NOMO-1 treated with dmso at 0.1 percent for 144 hours (cell line): Measurements from ENCODE around the gene NALCN.

Experiments used
- DNase-seq: peaks from one replicate; lab custom pipeline; 2025; ENCODE audit not compliant: unreplicated experiment; lab: John Stamatoyannopoulos, UW

The NALCN gene

DNA sequence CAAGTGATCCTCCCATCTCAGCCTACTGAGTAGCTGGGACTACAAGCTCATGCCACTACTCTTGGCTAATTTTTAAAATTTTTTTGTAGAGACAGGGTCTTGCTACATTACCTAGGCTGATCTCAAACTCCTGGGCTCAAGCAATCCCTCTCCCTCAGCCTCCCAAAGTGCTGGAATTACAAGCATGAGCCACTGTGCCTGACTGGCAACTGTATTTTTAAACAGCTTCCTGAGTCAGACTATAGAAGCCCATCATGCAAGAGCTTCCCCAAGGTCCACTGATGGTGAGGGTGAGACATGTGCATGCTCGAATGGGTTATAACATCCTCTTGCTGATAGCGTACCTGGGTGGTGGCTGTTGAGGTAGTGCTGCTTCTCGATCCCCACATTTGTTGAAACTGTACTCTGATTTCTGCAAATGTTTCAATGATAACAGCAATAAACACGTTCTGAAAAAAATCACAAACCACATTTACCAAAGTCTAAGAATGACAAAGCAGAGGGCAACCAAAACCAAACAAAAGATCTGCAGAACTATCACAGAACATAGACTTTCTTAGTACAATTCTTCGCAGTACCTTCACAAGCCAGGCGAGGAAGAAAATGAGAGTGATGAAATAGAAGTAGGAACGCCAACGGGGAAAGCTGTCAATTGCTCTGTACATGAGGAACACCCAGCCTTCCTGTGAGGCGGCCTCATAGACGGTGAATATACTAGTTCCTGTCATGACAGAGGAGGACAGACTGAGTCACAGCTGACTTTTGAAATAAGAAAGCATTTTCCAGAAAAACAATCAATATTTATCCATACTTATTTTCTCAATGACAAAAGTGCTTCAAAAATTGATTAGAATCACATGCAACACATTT is 124.4 kb downstream of the NALCN start:
- DNase-seq, result no peak

DNA sequence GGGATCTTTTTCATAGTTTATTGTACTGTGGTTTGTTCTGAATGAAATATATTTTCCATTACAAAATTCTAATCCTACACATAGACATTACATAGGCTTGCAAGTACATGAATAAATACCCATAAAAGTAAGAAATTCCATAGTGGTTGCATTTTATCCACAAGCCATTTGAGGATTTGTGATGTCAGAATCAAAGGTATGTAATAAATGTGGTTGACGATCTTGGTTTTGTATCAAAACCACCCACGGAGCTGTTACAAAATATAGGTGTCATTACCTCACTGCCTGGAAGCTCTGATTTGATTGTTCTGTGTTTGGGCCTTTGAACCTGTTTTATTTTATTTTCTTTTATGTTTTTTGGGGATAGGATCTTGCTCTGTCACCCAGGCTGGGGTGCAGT is 125.1 kb downstream of the NALCN start:
- DNase-seq, result no peak

DNA sequence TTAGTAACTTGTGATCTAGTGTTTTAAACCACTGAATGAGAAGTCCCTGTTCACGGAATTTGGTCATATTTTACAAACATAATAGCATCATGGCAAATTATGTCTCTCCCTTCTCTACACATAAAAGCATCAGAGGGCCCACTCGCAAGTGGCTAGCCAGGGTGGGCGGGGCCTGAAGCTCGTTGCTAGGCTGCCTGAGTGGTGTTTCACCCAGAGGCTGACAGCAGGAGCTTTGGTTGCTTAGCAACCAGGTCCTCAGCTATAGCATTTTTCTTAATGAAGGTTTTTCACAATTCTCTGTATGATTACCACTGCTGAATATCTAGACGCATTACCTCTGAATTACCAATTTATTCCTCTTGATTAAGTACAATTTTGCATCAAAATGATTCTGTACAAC is 126.5 kb downstream of the NALCN start:
- DNase-seq, result no peak

DNA sequence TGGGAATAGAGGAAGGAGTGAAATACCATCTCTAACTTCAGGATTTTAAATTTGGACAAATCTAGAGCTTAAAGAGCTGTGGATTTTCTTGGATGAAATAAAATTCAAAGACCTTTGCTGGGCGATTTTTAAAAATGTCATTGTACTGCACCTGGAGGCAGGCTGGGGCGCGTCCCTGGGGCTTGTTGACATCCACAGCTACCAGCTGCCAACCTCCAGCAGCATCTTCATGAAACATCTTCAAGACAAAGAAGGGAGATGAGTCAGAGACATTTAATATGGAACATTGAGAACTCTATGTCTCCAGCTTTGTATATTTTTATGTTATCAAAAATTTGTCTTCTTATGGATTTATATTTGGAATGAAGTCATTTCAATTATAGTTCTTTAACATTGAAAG is 132.5 kb downstream of the NALCN start:
- DNase-seq, result no peak

DNA sequence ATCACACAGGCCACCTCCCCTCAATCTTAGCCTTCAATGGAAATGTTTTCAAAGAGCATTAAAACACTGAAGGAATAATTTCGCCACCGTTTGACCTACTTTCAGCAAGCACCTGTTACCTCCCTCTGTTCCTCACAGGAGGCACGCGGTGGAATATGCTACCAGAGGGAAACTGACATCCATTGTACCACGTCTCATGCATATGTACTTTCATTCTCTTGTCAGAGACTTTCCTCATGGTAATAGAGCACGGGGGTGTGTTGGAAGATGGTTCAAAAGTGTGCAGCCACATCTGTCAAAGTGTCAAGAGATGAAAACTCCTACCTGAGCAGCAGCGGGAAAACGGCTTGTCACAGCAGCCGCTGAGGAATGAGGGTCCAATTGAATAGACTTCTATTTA is 143.4 kb downstream of the NALCN start:
- DNase-seq, result no peak

DNA sequence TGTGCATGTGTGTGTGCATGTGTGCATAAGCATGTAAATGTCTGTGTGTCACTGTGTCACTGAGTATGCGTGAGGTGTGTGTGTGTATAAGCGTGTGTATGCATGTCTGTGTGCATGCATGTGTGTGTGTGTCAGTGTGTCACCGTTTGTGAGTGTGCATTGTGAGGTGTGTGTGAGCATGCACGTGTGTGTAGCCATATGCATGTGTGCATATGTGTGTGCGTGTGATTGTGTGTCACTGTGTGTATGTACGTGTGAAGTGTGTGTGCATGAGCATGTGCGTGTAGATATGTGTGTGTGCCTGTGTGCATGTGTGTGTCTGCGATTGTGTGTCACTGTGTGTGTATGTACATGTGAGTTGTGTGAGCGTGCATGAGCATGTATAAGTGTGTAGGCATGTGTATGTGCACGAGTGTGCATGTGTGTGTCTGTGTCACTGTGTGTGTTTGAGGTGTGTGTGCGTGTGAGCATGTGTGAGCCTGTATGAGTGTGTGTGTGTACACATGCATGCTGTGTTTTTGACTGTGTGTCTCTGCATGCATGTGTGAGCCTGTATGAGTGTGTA is 144.5 kb downstream of the NALCN start:
- no peak for DNase-seq

DNA sequence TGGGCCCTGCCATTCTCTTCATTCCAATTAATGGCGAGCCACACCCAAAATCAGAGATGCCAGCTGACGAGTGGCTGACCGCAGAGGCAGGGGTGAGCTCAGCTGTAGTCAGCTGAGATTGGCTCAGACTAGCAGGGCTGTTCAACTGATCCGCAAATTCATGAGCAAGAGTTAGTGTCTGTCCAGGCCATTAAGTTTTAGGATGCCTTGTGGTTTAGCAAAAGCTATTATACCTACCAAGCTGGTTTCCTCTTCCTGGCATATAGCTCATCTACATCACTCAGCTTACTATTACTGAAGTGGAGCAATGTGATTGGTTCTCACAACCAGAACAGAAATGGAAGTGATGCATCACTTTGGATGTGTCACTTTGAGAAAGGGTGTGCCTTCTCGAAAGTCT is 148.7 kb downstream of the NALCN start:
- DNase-seq, result no peak

DNA sequence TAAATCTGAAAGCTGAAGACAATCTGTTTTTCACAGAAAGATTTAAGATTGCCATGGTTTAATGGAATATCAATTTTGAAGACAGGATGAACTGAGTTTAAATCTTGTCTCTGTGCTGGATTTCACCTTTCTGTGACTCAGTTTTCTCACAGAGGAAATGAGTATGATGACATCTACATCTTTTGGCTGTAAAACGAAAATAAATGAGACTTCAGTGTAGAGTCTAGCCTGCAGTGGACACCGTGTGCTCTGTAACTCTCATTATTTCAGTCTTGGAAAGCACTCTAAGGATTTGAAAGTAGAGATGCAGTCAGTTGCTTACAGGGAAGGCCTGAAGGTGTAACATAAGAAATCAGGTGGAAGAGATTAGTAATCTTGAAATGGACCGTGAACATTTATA is 150.4 kb downstream of the NALCN start:
- no peak for DNase-seq

DNA sequence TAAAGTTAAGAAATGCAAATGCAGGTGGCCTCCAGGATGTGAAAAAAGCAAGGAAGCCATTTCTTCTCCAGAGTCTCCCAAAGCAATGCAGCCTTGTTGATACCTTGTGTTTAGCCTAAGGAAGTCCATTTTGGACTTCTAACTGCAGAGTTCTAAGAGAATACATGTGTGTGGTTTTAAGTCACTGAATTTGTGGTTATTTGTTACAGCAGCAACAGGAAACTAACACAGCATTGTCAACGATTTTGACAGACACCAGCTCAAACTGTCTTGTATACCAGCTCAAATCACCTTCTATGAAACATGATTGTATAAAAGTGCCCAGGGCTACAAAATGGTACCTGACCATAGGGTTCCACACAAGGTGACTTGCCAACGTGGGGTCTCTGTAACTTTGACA is 151.4 kb downstream of the NALCN start:
- DNase-seq, result no peak

DNA sequence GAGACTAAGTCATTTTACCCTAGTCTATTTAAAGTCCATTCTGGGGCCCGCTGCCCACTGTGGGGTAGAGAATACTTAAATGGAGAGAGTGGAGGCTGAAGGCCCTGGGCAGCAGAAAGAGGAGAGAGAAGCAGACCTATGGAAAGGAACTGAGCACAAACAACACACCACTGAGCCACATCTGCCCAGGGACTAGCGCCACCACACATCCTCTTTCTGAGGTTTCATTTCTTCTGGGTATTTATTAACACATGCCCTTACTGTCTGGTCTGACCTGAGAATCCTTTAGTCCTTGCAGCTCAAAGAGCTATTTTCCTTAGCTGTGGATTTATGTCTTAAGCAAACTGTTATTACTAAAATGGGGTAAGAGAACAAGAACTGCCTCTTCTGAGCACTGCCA is 154.0 kb downstream of the NALCN start:
- DNase-seq, result no peak

DNA sequence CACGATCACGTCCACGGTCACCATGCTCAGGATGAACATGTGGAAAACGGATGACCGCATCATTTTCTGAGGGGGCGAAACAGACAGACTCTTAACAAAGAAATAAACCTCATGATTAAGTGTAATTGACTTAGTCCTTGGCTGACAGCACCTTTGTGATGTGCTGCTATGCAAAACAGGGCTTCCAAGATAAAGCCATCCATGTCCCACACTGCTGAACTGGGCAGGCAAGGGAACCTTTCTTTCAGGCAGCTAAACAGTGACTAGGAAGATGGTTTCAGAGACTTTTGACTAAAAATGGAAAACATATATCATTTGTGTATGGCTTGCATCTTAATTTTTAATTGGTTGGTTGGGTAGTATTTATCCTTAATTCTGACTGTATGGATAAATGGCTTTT is 157.8 kb downstream of the NALCN start:
- no peak for DNase-seq

DNA sequence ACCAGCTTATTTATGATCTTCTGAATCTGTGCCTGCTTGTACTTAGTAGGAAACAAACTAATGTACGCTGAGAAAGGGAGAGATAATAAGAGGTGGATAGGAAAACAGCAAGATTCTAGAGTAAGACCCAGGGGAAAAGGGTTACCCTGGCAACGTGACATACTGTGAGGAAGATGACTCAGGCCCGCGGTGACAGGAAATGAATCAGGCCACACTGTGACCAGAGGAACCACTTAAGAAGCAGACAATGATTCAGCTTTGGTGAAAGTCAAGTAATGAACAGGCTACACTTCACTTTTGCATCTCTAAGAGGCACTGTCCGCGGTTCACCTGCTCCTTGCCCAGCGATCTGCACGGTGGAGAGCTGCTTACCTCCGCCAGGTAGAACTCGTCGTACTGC is 158.2 kb downstream of the NALCN start:
- DNase-seq, result peak; percentile 50

DNA sequence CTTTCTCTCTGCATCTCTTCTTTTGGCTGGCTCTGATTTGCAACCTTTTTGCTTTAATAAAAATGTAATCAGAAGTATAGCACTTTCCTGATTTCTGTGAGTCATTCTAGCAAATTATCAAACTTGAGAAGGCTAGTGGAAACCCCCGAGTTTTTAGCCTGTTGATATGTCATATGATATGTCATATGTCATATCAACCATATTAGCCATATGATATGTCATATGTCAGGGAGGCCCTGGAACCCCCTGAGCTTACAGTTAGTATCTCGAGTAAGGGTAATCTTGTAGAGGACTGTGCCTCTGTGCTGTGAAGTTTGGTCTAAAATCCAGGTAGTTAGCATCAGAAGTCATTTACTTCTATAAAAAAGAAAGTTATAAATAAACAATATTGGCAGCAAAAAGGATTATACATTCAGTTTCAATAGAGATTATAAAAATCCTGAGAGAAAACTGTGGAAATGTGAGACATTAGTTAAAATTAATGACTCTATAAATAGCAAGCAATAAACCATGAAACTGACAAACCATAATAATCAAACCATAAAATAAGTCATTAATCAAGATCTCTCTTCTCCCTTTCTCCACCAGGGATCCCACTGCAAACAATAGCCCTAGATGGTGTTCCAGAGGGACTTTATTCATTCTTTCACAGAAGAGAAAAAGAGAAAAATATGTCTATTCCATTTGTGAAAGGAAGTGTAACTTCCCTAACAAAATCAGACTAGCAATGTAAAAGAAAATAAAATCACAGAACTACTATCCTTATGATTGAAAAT is 167.4 kb downstream of the NALCN start:
- no peak for DNase-seq

DNA sequence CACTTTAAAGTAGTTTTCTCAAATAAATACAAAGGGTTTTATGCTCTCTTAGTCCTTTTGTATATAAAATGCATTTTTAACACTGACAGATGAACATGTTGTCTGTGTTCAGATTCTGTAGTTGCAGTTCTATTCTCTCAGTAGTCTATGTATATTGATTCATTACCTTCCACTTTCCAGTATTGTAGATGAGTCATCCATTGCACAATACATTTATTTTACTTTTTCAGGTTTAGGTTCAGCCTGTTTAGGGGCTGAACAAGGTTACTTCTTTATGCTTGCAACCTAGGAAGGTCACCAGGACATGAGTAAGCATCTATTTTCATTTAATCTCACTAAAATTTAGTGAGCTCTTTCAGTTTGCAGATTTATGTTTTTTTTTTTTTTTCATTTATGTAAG is 173.6 kb downstream of the NALCN start:
- DNase-seq, result no peak

DNA sequence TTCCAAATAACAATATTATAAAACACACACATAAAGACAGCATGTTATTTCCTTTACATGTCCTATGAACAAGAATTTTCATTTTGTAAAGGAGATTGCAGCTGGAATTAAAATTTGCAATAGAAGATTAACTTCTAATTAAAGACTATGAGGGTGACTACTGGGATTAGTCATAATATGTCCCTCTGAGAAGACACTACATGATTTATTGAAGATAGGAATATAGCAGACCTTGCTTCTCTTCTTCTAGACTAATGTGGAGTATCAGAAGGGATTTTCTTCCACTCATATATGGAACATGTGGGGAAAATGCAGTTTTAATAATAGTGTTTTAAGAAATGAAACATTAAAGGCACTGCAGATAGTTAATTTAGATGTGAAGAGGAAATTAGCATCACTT is 177.8 kb downstream of the NALCN start:
- DNase-seq, result no peak

DNA sequence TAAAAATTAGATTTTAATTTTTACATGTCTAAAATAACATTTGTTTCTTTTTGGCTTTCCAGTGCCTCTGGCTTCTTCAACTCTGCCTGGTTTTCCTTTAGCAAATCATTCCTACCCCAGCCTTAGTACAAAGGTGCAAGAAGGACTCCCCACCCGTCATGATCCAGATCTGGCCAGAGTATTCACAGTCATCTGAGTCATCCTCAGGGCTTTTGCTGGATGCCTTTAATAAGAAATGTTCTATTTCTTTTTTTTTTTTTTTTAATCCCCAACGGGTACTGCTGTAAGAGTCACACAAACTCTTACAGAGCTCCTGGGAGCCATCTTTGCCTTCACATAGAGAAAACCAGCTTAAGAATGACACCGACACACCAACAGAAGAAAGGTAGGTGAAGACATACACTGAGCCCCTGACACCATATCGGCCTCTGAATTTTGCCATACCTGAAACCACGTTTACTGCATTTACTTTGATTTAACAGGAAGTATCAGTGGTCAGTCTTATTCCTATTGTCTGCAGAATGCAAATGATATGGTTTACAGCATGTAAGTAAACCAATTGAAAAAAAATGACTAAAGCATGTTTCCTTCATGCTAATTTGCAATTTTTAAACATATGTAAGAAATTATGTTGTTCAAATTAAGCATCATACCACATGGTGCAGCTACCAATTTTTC is 184.4 kb downstream of the NALCN start:
- no peak for DNase-seq

DNA sequence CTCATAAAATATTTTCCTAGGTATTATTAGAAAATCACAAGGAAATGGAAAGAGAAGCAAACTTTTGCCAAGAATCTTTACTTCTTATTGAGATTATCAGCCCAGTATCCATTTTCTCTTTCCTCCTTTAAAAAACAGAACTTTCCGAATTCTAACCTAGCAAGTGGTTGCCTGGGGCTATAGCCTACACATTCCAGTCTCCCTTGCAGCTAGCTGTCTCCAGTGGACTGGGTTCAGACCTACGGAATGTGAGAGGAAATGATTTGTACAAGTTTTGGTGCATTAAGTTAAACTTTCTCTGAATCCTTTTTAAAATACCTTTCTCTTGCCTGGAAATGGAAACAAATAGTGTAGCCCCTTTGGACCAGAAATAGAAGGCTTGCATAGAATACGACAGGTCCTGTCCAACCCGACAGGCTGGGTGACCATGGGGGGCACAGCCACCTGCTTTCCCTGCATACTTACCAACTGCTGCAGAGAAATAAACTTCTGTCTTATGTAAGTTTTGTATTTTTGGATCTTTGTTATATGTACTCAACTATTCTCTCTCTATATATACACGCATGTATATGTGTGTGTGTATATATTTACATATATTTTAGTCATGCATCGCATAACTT is 185.9 kb downstream of the NALCN start:
- DNase-seq, result no peak

DNA sequence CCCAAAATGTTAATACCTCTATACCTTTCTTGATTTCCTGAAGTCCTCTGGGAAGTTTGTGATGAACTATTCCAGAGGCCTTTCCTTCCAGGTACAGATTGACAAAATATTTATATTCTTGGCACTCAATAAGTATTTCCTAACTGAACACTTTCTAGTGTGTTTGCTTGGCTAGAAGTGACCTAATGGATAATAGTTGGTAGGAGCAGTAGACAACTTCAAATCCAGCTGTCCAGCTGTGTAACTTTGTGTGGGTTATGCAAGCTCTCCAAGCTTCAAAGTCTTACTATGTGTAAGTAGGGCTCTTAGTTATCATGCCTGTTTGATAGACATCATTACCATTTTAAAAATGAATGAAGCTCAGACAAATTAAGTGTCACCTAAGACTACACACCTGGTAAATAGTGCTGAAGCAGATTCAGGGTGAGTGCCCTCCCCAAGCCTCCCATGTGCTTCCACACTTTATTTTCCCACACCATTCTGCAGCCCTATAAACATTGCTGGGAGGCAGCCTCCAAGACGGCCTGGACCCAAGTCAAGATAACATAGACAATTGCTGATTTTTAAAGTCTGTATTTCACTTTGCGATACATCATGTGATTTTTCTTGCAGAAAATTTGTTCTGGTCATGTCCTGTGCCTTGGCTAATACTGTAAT is 196.6 kb downstream of the NALCN start:
- no peak for DNase-seq

DNA sequence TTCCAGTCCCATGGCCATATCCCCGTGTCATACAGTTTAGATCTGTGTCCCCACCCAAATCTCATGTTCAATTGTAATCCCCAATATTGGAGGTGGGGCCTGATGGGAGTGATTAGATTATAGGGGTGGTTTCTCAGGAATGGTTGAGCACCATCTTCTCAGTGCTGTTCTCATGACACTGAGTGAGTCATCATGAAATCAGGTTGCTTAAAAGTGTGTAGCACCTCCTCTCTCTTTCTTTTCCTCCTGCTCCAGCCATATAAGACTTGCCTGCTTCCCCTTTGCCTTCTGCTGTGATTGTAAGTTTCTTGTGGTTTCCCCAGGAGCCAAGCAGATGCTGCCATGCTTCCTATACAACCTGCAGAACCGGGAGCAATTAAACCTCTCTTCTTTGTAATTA is 197.8 kb downstream of the NALCN start:
- no peak for DNase-seq

DNA sequence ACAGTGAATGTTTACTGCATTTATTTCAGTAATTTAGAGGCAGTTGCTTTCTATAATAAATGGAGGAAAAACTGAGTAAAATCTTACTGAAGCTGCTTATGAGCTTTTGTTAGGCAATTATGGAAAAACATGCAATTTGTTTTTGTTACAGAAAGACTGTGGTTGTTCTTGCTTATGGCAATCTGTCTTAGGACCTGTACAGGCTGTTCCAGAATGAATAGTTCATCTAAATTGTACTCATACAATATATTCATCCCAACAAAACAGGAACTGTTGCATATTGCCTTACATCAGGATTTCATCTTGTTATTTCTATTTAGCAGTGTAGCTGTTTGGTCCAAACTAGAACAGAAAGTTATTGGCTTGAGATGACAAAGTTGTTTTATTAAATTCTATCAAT is 199.2 kb downstream of the NALCN start:
- DNase-seq, result no peak

DNA sequence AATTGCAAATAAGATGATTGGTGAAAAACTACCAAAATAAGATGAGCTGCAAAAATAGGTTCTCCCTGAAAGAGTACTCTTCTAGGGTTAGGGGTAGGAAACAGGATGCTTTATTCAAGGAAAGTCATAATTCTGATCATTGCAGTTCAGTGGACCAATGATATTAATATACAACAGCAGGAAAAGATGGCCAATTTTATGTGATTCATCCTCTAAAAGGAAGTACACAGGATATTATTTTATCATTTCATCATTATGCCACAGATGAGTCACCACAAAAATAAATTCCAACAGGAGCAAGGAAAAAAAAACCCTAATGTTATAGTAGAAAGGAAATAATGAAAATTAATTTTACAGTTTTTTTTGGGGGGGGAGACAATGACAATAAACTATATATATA is 205.0 kb downstream of the NALCN start:
- DNase-seq, result no peak
